Suprapubic skin (tissue), 4 donors: Measurements from ENCODE around the gene RIPOR2.

Experiments
- POLR2A ChIP-seq, 2 donors: fragments of 450-650 bp; IDR thresholded peaks; one replicate each; pipeline ENCODE4 v1.6.1; 2017; ENCODE audit warnings: antibody characterized with exemption in 2 of 2, mild to moderate bottlenecking in 2 of 2, moderate library complexity in 2 of 2
- POLR2AphosphoS5 ChIP-seq, 3 donors: sonication (generic); formaldehyde crosslinking; IDR thresholded peaks; one replicate each; pipeline ENCODE4 v1.6.1; 2017; ENCODE audit warnings: antibody characterized with exemption in 3 of 3
- TF ChIP-seq, protein P1 (sequence below), 2 donors: fragments of 200-600 bp in 1 of 2; fragments of 450-650 bp in 1 of 2; sonication (generic) in 1 of 2; IDR thresholded peaks; one replicate each; pipeline ENCODE4 v1.5.1; 2016 to 2019; ENCODE audit warnings: antibody characterized with exemption in 2 of 2, mild to moderate bottlenecking in 1 of 2, moderate library complexity in 1 of 2

DNA sequence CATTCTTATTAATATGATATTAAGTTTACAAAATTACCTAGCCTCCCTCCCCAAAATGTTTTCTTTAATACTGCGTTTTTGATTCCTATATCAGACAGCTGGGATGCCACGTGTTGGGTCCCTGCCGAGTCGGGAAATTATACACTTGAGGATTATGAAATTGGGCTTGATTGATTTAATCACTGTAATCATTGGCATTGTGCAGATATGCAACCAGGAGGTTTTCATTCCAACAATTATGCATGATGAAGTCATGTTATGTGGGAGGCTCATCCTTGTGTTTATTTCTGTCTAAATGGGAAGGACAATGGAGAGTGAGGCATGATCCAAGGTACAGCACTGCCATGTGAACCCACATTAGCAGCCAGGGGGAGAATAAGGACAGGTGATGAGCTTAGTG is 30.6 kb upstream of the RIPOR2 start:
- TF ChIP-seq, protein P1, sequence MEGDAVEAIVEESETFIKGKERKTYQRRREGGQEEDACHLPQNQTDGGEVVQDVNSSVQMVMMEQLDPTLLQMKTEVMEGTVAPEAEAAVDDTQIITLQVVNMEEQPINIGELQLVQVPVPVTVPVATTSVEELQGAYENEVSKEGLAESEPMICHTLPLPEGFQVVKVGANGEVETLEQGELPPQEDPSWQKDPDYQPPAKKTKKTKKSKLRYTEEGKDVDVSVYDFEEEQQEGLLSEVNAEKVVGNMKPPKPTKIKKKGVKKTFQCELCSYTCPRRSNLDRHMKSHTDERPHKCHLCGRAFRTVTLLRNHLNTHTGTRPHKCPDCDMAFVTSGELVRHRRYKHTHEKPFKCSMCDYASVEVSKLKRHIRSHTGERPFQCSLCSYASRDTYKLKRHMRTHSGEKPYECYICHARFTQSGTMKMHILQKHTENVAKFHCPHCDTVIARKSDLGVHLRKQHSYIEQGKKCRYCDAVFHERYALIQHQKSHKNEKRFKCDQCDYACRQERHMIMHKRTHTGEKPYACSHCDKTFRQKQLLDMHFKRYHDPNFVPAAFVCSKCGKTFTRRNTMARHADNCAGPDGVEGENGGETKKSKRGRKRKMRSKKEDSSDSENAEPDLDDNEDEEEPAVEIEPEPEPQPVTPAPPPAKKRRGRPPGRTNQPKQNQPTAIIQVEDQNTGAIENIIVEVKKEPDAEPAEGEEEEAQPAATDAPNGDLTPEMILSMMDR (IDR thresholded peaks at IDR 0.05) = no peak
- no peak for TF ChIP-seq POLR2AphosphoS5 (IDR thresholded peaks at IDR 0.05)
- no peak for TF ChIP-seq POLR2A (IDR thresholded peaks at IDR 0.05)
